GM13976 (cell line): ENCODE results near the gene CDC20.

Experiments used
- DNase-seq: peaks from one replicate; pipeline ENCODE4 v3.0.0; 2012; ENCODE audit warnings: low spot score
- in situ Hi-C: fragments of 300-500 bp; cut with MboI; formaldehyde crosslinking; loops from one replicate; pipeline ENCODE4 v1.12.0; 2022; ENCODE audit warnings: low sequenced_read_pairs, mixed read lengths, inconsistent platforms; ENCODE audit not compliant: unreplicated experiment
- TF ChIP-seq, protein P1 (sequence below): IDR thresholded peaks from 2 replicates; pipeline ENCODE4 v1.5.1; 2012; ENCODE audit warnings: borderline replicate concordance, mild to moderate bottlenecking; ENCODE audit not compliant: insufficient read depth; ENCODE audit errors: extremely low read depth, missing control alignments, control extremely low read depth

CDC20 gene

DNA sequence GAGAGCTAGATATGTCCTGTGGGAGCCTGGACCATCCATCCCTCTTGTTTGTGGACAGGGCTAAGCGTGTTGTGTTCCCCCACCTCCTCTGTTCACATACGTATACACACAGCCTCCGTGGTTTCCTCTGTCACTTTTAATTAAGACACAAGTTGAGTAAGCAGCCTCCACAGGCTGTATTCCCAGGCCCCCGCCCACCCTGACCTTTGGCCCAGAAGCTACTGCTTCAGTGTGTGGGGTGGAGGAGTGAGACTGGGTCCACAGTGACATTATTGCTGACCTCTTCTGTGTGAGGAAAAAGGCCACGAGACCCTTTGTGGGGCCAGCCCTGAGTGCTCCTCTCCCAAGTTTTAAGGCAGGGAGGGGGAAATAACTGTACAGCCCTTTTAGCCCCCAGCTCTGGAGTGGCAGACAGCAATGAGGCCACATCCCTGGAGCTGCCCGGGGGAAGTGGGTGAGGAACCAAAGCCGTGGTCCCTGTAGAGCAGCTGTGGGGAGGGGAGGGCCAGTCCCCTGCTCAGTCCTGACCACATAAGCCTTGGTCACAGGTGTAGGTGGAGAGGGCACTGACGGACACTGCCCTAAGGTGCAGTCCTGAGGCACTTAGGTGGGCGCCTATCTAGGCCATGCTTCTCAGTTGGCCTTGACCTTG, 4.6 kb downstream of the CDC20 start:
- in situ Hi-C loops = loop anchor here (25.0 kb wide), 1 partner anchor 126 kb away; no protein-coding TSS in a partner anchor
- DNase-seq = no peak
- TF ChIP-seq, protein P1, sequence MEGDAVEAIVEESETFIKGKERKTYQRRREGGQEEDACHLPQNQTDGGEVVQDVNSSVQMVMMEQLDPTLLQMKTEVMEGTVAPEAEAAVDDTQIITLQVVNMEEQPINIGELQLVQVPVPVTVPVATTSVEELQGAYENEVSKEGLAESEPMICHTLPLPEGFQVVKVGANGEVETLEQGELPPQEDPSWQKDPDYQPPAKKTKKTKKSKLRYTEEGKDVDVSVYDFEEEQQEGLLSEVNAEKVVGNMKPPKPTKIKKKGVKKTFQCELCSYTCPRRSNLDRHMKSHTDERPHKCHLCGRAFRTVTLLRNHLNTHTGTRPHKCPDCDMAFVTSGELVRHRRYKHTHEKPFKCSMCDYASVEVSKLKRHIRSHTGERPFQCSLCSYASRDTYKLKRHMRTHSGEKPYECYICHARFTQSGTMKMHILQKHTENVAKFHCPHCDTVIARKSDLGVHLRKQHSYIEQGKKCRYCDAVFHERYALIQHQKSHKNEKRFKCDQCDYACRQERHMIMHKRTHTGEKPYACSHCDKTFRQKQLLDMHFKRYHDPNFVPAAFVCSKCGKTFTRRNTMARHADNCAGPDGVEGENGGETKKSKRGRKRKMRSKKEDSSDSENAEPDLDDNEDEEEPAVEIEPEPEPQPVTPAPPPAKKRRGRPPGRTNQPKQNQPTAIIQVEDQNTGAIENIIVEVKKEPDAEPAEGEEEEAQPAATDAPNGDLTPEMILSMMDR = no peak

DNA sequence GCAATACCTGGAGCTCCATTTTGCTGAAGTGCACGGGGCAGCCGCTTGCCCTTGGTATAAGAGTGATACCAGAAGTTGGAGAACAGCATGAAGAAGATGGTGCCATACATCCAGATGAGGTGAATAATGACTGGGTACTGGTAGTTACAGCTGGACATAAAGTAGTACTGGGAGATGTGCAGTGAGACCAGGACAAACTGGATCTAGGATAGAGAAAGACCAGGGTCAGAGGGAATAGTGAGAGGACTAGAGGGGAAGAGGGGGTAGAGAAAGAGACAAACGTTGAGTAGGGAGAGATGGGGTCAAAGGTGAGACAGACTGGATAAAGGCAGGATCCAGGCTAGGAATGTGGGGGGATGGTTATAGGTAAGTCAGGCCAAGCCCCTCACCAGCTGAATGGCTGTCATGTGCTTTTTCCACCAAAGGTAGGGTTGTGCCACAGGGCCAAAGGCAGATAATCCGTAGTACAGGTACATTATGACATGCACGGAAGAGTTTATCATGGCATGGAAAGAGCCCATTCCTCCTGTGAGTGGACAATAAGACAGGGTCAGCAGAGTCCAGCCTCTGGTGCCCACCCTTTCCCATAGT, 5.2 kb downstream of the CDC20 start:
- DNase-seq = no peak
- TF ChIP-seq, protein P1 = no peak
- in situ Hi-C loops = loop anchor here (25.0 kb wide), 1 partner anchor 127 kb away; no protein-coding TSS in a partner anchor

DNA sequence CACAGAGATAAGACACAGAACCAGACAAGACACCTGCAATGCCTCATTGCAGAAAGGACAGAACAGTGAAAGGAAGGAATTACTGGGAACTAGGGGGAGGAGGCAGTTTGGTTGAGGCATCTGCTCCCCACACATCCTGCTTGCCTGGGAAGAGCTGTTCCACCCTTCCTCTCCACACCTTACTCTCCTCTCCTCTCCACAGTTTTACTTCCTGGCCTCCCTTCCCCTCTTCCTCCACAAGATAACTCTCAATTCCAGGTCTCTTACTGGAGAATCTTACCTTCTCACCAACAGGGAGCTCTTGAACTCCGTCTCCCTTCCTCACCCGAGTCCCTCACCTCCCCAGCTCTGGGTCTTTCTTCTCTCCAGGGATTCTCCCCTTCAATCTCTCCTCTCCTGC, 6.9 kb downstream of the CDC20 start:
- TF ChIP-seq, protein P1 = no peak
- in situ Hi-C loops = loop anchor here (25.0 kb wide), 1 partner anchor 128 kb away; no protein-coding TSS in a partner anchor
- DNase-seq = no peak

DNA sequence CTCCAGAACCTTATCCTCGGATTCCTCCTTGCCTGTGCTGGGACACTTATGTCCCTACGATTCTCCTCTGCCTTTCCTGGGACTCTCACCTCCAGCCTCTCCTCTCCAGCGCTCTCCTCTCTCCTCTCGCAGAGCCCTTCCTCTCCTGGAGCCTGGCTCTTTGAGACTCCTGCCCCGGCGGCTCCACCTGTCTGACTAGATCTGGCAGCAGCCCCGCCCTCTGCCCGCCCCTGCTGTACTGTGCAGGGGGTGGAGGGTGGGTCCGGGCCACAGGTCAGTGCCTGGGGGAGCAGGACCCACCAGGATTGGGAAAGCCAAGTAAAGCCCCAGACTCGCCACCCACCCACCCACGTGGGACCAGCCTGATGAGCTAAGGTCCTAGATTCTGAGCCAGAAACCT, 7.4 kb downstream of the CDC20 start:
- no peak for DNase-seq
- TF ChIP-seq, protein P1 = no peak
- in situ Hi-C loops = loop anchor here (25.0 kb wide), 1 partner anchor 129 kb away; no protein-coding TSS in a partner anchor

DNA sequence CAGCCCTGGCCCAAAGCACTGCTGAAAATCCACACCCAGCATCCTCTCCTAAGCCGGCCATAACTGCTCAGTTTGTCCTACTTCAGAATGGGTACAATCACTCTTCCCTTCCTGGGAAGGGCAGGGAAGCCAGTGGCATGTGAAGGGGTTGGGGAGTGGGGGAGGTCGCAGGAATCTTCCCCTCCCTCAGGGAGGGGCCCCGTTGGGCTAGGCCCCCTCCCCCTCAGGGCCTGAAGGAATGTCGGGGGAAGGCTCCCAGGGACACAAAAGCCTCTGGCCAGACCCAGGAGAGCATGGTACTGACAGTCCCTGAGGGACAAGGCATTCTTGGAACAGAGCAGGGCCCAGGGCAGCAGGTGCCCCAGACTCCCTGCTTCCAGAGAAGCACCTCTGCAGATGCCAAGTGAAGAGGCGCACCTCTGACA, 7.8 kb downstream of the CDC20 start:
- TF ChIP-seq, protein P1 = no peak
- in situ Hi-C loops = loop anchor here (25.0 kb wide), 1 partner anchor 129 kb away; no protein-coding TSS in a partner anchor
- no peak for DNase-seq

DNA sequence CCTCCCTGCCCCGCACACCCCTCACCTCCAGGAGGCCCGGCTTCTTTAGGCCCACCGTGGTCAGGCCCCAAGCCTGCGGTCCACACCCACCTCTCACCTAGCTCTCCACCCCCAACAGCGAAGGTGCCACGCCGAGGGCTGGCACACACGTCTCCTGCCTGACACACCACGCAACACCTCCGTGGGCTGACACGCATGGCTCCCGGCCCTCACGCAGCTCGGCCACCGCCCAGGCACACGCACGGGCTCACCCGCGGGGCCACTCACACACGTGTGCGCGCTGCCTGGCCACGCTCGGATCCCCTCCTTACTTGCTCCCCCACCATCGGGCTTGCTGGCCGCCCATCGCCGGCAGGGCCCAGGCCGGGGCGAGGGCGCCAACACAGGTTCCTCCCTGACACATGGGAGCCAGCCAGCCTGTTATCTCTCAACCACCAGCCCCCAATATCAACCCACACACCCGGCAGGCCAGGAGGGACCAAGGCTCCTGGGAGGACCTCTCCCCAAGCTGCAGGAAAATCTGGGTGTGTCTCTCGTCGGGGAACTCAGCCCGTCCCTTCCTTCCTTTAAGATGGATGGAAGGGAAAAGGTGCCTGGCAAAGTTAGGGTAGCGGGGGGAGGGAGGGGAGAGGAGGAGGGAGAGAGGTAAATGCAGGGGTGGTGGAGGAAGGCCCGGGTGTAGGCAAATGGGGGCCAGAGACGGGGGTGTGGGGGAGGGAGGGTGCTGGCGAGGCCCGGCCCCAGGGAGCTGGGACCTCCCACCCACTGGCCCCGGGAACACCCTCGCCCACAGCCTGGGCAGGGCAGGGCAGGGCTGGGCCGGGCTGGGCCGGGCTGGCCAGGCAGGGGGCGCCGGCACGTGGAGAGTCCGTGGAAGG, 8.5 kb downstream of the CDC20 start:
- in situ Hi-C loops = loop anchor here (25.0 kb wide), 1 partner anchor 130 kb away; no protein-coding TSS in a partner anchor
- TF ChIP-seq, protein P1 = no peak
- DNase-seq = peak; percentile 59
